ENCODE data around the gene C4orf54.

Gene C4orf54

DNA sequence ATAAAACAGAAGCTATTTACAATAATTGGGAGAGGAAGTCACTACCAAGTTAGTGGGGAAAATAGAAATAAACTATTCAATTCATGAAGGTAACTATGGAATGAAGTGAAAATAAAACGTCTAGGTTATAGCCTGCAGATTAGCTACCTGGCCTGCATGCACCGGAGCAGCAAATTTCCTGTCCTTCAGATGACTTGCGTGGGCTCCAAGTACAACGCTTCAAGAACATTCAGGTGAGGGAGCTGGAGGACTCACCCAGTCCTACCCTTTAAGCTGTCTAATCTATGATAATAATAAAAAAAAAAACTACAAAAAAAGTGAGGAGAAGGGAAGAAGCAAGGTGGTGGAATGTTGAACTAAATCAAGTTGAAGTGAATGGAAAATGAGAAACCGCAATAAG, 13.2 kb downstream of the C4orf54 start:
- H3K4me1 ChIP-seq (ENCODE audit: control insufficient read depth in 1 of 2, insufficient read depth in 2 of 2, low read length in 2 of 2) = no peaks in the 10 kb centered on the region
- H3K9ac ChIP-seq (ENCODE audit: low read depth in 1 of 2, low read length in 2 of 2) = no peak overlapping the region
- H3K36me3 ChIP-seq (ENCODE audit: control insufficient read depth in 1 of 2, insufficient read depth in 2 of 2, low read length in 2 of 2) = no peaks in the 10 kb centered on the region
- peak overlapping the region in 1 of 2 donors; percentile 16 for H3K4me3 ChIP-seq (ENCODE audit: low read depth in 1 of 2, low read length in 2 of 2)
- H3K27ac ChIP-seq (ENCODE audit: low read depth, low read length) = no peak overlapping the region
- H3K27me3 ChIP-seq (ENCODE audit: control insufficient read depth in 1 of 2, insufficient read depth in 2 of 2, low read length in 2 of 2) = no peaks in the 10 kb centered on the region
- no peaks in the 10 kb centered on the region for H3K9me3 ChIP-seq (ENCODE audit: control insufficient read depth in 1 of 2, low read length in 2 of 2)

DNA sequence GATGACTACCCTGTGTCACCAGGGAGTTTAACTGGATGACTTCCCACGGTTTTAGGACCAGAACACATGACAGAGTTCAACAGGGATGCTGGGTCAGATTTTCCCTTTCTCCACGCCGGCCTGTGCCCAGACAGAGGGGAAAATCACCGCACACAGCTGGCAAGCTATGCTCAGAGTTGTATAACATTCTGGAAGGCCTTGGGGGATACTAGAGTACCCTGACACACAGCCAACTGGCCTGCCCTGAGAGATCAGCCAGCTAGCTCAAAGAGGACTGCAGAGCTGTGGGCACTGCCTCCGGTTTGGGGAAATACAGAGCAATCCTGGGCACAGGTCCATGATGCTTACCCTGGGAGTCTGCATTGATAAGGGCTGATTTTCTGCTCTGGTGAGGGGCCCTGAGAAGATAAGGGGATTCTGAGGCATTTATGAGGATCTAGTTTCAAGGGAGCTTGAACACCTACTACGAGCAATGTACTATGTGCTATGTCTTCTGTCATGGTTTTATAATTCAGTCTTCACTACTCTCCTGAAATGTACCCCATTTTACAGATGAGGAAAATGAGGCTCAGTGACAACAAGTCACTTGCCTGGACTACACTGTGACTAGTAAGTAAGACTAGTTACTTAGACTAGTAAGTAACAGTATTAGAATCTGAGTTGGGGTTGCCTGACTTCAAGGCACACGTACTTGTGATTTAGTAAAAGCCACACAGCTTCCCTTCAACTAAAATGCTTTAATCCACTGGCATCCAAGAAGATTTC, 14.7 kb downstream of the C4orf54 start:
- Histone ChIP-seq H3K9ac (ENCODE audit: low read depth in 1 of 2, low read length in 2 of 2) (no peak overlapping the region), H3K36me3 (ENCODE audit: control insufficient read depth in 1 of 2, insufficient read depth in 2 of 2, low read length in 2 of 2) (no peaks in the 10 kb centered on the region), H3K4me3 (ENCODE audit: low read depth in 1 of 2, low read length in 2 of 2) (no peak overlapping the region), H3K27me3 (ENCODE audit: control insufficient read depth in 1 of 2, insufficient read depth in 2 of 2, low read length in 2 of 2) (no peaks in the 10 kb centered on the region), H3K27ac (ENCODE audit: low read depth, low read length) (no peak overlapping the region), H3K4me1 (ENCODE audit: control insufficient read depth in 1 of 2, insufficient read depth in 2 of 2, low read length in 2 of 2) (no peaks in the 10 kb centered on the region), H3K9me3 (ENCODE audit: control insufficient read depth in 1 of 2, low read length in 2 of 2) (no peaks in the 10 kb centered on the region)

DNA sequence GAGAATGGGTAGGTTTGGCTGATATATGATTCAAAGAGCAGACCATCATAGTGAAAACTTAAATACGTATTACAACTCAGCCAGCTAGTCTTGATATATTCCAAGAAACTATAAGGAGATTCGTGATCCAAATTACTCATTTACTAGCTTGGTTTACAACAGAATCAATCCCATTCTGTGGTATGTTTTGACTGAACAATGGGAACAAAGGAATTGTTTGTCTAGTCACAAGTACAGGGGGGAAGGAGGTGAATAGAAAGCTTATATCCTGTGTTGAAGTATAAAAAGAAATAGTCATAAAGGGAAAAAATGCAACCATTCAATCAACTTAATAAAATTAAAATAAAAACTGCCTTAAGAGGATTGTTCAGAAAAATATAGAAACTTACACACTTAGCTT, 17.0 kb downstream of the C4orf54 start:
- Histone ChIP-seq H3K4me3 (ENCODE audit: low read depth in 1 of 2, low read length in 2 of 2) (no peak overlapping the region), H3K9ac (ENCODE audit: low read depth in 1 of 2, low read length in 2 of 2) (no peak overlapping the region), H3K36me3 (ENCODE audit: control insufficient read depth in 1 of 2, insufficient read depth in 2 of 2, low read length in 2 of 2) (no peaks in the 10 kb centered on the region), H3K27me3 (ENCODE audit: control insufficient read depth in 1 of 2, insufficient read depth in 2 of 2, low read length in 2 of 2) (no peaks in the 10 kb centered on the region), H3K9me3 (ENCODE audit: control insufficient read depth in 1 of 2, low read length in 2 of 2) (no peaks in the 10 kb centered on the region), H3K4me1 (ENCODE audit: control insufficient read depth in 1 of 2, insufficient read depth in 2 of 2, low read length in 2 of 2) (no peaks in the 10 kb centered on the region), H3K27ac (ENCODE audit: low read depth, low read length) (no peak overlapping the region)

DNA sequence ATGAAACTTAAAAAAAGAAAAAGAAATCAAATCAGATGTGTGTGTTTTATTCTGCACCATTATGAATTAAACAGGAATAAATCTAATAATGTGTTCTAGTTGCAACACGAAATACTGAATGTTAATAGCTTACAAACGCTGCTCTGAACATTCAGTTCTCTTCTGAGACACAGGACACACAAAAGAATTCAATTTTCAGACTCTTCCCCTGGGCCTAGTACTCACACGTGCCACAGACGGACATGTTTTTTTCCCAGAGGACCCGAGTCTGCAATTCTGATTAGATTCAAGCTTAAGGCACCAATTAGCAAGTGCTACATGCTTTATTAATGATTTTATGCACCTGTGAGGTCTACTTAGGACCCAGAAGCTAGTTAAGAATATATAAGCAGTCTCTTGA, 20.5 kb downstream of the C4orf54 start:
- Histone ChIP-seq H3K36me3 (ENCODE audit: control insufficient read depth in 1 of 2, insufficient read depth in 2 of 2, low read length in 2 of 2) (no peaks in the 10 kb centered on the region), H3K27me3 (ENCODE audit: control insufficient read depth in 1 of 2, insufficient read depth in 2 of 2, low read length in 2 of 2) (no peaks in the 10 kb centered on the region), H3K4me1 (ENCODE audit: control insufficient read depth in 1 of 2, insufficient read depth in 2 of 2, low read length in 2 of 2) (no peaks in the 10 kb centered on the region), H3K9ac (ENCODE audit: low read depth in 1 of 2, low read length in 2 of 2) (no peak overlapping the region), H3K27ac (ENCODE audit: low read depth, low read length) (no peak overlapping the region), H3K9me3 (ENCODE audit: control insufficient read depth in 1 of 2, low read length in 2 of 2) (no peaks in the 10 kb centered on the region), H3K4me3 (ENCODE audit: low read depth in 1 of 2, low read length in 2 of 2) (no peak overlapping the region)

DNA sequence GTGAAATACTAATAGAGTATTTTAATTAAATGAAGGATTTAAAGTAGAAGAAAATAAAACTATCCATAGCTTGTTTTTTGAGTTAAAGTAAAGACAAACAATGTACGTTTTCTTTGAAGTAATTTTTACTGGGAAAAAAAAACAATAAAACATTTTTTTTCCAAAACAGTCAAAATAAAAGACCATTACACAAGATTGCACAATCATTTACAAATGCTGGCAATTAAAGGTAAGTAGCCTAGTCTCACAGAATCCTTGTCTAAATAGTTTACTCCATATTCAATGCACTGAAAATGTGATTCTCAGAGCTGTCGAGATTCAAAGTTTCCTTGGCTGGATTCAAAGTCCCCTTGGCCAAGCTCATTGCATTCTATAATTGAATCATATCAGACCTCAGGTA, 21.2 kb downstream of the C4orf54 start:
- Histone ChIP-seq H3K9ac (ENCODE audit: low read depth in 1 of 2, low read length in 2 of 2) (no peak overlapping the region), H3K9me3 (ENCODE audit: control insufficient read depth in 1 of 2, low read length in 2 of 2) (no peaks in the 10 kb centered on the region), H3K4me3 (ENCODE audit: low read depth in 1 of 2, low read length in 2 of 2) (no peak overlapping the region), H3K27ac (ENCODE audit: low read depth, low read length) (no peak overlapping the region), H3K4me1 (ENCODE audit: control insufficient read depth in 1 of 2, insufficient read depth in 2 of 2, low read length in 2 of 2) (no peaks in the 10 kb centered on the region), H3K27me3 (ENCODE audit: control insufficient read depth in 1 of 2, insufficient read depth in 2 of 2, low read length in 2 of 2) (no peaks in the 10 kb centered on the region), H3K36me3 (ENCODE audit: control insufficient read depth in 1 of 2, insufficient read depth in 2 of 2, low read length in 2 of 2) (no peaks in the 10 kb centered on the region)

DNA sequence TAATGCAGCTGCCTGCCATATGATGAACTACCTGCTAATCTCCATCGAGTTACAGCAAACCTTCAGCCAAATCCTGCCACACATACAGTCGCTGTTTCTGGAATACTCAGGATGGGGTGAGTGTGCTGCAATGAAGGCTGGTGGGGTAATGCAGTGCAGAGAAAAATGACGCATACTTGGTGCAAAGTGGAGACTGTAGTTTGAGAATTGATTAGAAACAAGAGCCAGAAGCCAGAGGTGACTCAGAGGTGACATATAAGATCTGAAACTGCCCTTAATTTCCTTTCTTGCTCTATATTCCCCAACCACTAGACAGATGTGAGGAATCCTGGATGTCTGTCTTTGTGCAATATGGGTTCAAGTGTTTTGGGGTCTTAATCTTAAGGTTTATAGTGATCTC, 22.0 kb downstream of the C4orf54 start:
- H3K9me3 ChIP-seq (ENCODE audit: control insufficient read depth in 1 of 2, low read length in 2 of 2) = no peaks in the 10 kb centered on the region
- H3K9ac ChIP-seq (ENCODE audit: low read depth in 1 of 2, low read length in 2 of 2) = no peak overlapping the region
- H3K36me3 ChIP-seq (ENCODE audit: control insufficient read depth in 1 of 2, insufficient read depth in 2 of 2, low read length in 2 of 2) = no peaks in the 10 kb centered on the region
- no peak overlapping the region for H3K27ac ChIP-seq (ENCODE audit: low read depth, low read length)
- H3K27me3 ChIP-seq (ENCODE audit: control insufficient read depth in 1 of 2, insufficient read depth in 2 of 2, low read length in 2 of 2) = no peaks in the 10 kb centered on the region
- no peak overlapping the region for H3K4me3 ChIP-seq (ENCODE audit: low read depth in 1 of 2, low read length in 2 of 2)
- peaks cover 0 to 4% of the 10 kb centered on the region in 2 donors for H3K4me1 ChIP-seq (ENCODE audit: control insufficient read depth in 1 of 2, insufficient read depth in 2 of 2, low read length in 2 of 2)

DNA sequence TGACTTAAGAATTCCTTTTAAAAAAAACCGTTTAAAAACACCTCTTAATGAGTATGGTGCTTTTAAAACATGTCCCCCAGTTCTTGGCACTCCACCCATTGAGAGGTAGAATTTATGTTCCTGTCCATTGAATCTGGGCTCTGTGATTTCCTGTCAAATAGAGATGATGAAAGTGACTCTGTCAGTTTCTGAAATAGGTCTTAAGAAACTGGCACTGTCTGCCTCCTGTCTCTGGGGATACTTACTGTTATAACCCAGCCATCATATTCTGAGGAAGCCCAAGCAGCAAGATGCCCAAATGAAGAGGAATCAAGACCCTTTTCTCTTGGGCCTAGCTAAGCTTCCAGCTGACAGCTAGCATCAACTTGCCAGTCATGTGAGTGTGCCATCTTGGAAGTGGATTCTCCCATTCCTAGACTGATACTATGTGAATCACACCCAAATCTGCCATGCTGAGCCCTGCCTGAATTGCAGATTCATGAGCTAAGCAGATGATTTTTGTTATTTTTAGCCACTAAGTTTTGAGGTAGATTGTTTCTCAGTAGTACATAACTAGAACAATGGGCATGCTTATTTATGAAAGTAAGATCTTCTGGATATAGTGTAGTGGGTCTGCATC, 22.8 kb downstream of the C4orf54 start:
- peaks cover 0 to 7% of the 10 kb centered on the region in 2 donors for H3K4me1 ChIP-seq (ENCODE audit: control insufficient read depth in 1 of 2, insufficient read depth in 2 of 2, low read length in 2 of 2)
- H3K27ac ChIP-seq (ENCODE audit: low read depth, low read length) = no peak overlapping the region

DNA sequence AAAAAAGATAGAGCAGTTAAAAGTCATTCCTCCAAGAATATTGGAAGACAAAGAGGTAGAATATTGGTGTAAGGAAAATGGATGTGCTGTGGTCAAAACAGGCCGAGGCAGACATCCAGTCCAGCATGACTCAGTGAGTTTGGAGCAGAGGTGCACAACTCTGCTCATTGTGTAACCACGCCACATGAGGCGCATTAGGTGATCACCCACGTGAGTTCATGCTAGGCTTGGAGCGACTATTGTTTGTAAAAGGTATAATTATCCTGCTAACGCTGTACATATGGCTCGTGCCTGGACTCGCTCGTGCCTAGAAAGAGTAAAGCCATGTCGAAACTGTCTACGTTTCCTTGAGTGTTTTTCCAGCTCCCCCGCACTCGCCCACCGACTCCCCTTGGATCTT, 23.9 kb downstream of the C4orf54 start:
- Histone ChIP-seq H3K9ac (ENCODE audit: low read depth in 1 of 2, low read length in 2 of 2) (no peak overlapping the region), H3K27ac (ENCODE audit: low read depth, low read length) (no peak overlapping the region), H3K4me3 (ENCODE audit: low read depth in 1 of 2, low read length in 2 of 2) (no peak overlapping the region), H3K36me3 (ENCODE audit: control insufficient read depth in 1 of 2, insufficient read depth in 2 of 2, low read length in 2 of 2) (no peaks in the 10 kb centered on the region), H3K27me3 (ENCODE audit: control insufficient read depth in 1 of 2, insufficient read depth in 2 of 2, low read length in 2 of 2) (no peaks in the 10 kb centered on the region), H3K4me1 (ENCODE audit: control insufficient read depth in 1 of 2, insufficient read depth in 2 of 2, low read length in 2 of 2) (peaks cover 0 to 7% of the 10 kb centered on the region in 2 donors), H3K9me3 (ENCODE audit: control insufficient read depth in 1 of 2, low read length in 2 of 2) (no peaks in the 10 kb centered on the region)

More for the DNA sequence above, 22.8 kb downstream of the C4orf54 start:
- no peak overlapping the region for H3K4me3 ChIP-seq (ENCODE audit: low read depth in 1 of 2, low read length in 2 of 2)
- H3K27me3 ChIP-seq (ENCODE audit: control insufficient read depth in 1 of 2, insufficient read depth in 2 of 2, low read length in 2 of 2) = no peaks in the 10 kb centered on the region
- no peak overlapping the region for H3K9ac ChIP-seq (ENCODE audit: low read depth in 1 of 2, low read length in 2 of 2)
- no peaks in the 10 kb centered on the region for H3K9me3 ChIP-seq (ENCODE audit: control insufficient read depth in 1 of 2, low read length in 2 of 2)
- no peaks in the 10 kb centered on the region for H3K36me3 ChIP-seq (ENCODE audit: control insufficient read depth in 1 of 2, insufficient read depth in 2 of 2, low read length in 2 of 2)

DNA sequence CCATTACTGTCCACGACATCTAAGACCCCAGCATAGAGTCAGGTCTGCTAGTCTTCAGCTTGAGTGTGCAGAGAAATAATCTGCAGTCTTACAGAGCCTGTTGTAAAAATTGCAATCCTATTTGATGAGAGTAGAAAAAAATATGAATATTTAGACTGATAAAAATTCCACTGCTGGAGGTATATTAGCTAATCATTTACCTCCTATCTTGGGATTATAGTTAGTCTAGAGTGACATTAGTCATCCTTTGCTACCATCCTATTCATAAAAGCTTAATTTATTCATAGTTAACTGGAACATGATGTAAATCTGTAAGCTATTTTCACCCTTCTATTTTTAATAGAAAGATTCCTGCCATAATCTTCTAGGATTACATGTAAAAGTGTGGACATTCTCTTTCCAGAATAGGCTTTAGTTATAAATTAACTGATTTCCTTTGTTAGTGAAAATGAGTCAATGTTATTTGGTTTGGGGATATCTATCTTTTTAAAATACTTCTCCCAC, 26.7 kb downstream of the C4orf54 start:
- Histone ChIP-seq H3K36me3 (ENCODE audit: control insufficient read depth in 1 of 2, insufficient read depth in 2 of 2, low read length in 2 of 2) (no peaks in the 10 kb centered on the region), H3K27ac (ENCODE audit: low read depth, low read length) (no peak overlapping the region), H3K4me1 (ENCODE audit: control insufficient read depth in 1 of 2, insufficient read depth in 2 of 2, low read length in 2 of 2) (peaks cover 0 to 7% of the 10 kb centered on the region in 2 donors), H3K9me3 (ENCODE audit: control insufficient read depth in 1 of 2, low read length in 2 of 2) (no peaks in the 10 kb centered on the region), H3K27me3 (ENCODE audit: control insufficient read depth in 1 of 2, insufficient read depth in 2 of 2, low read length in 2 of 2) (no peaks in the 10 kb centered on the region), H3K9ac (ENCODE audit: low read depth in 1 of 2, low read length in 2 of 2) (no peak overlapping the region), H3K4me3 (ENCODE audit: low read depth in 1 of 2, low read length in 2 of 2) (no peak overlapping the region)

DNA sequence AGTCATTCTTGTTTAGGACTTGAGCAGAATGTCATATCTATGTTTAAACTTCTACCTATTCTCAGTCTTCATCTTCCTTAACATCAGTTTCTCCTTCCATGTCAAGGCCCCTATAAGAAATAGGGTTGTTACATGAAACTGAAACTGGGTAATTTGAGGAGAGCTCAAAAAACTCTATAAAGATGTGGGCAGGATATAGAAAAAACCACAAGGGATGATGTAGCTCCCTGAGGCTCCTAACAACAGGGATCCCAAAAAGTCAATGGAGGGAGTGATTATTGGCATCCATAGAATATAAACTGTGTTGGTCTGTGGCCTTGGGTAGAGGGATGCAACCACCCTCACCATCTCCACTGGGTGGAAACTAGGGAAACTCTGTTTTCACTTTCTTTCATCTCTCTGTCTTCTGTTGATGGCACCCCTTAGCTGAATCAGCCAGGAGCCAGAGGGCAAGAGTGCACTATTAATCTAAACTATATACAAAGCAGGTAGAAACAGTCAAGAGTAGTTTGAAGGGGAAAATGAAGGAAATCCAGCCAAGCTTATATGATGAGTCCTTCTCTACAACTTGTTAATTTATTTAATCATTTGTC, 27.6 kb downstream of the C4orf54 start:
- H3K27me3 ChIP-seq (ENCODE audit: control insufficient read depth in 1 of 2, insufficient read depth in 2 of 2, low read length in 2 of 2) = no peaks in the 10 kb centered on the region
- no peaks in the 10 kb centered on the region for H3K9me3 ChIP-seq (ENCODE audit: control insufficient read depth in 1 of 2, low read length in 2 of 2)
- peaks cover 0 to 7% of the 10 kb centered on the region in 2 donors for H3K4me1 ChIP-seq (ENCODE audit: control insufficient read depth in 1 of 2, insufficient read depth in 2 of 2, low read length in 2 of 2)
- H3K4me3 ChIP-seq (ENCODE audit: low read depth in 1 of 2, low read length in 2 of 2) = no peak overlapping the region
- no peaks in the 10 kb centered on the region for H3K36me3 ChIP-seq (ENCODE audit: control insufficient read depth in 1 of 2, insufficient read depth in 2 of 2, low read length in 2 of 2)
- H3K27ac ChIP-seq (ENCODE audit: low read depth, low read length) = no peak overlapping the region
- no peak overlapping the region for H3K9ac ChIP-seq (ENCODE audit: low read depth in 1 of 2, low read length in 2 of 2)
